ENCODE data around the gene PRDM16.

Gene PRDM16

GRCh38 chr1:3208819-3209200 lies 139.8 kb downstream of the PRDM16 start:
- no peaks in the 10 kb centered on the region for H3K27me3 ChIP-seq (ENCODE audit: insufficient read depth, low read length)
- H3K9me3 ChIP-seq (ENCODE audit: insufficient read depth, low read depth, low read length), result no peaks in the 10 kb centered on the region
- WGBS, result 83% methylated on average over 3 of the region's 3 CpGs
- no peak overlapping the region for H3K4me3 ChIP-seq (ENCODE audit: low read length)
- H3K4me1 ChIP-seq (ENCODE audit: insufficient read depth, low read length), result no peaks in the 10 kb centered on the region
- H3K36me3 ChIP-seq (ENCODE audit: insufficient read depth, low read length), result no peaks in the 10 kb centered on the region
- H3K27ac ChIP-seq (ENCODE audit: low read depth, low read length), result no peak overlapping the region
- no peak overlapping the region for H3K9ac ChIP-seq (ENCODE audit: low read depth, low read length)

DNA sequence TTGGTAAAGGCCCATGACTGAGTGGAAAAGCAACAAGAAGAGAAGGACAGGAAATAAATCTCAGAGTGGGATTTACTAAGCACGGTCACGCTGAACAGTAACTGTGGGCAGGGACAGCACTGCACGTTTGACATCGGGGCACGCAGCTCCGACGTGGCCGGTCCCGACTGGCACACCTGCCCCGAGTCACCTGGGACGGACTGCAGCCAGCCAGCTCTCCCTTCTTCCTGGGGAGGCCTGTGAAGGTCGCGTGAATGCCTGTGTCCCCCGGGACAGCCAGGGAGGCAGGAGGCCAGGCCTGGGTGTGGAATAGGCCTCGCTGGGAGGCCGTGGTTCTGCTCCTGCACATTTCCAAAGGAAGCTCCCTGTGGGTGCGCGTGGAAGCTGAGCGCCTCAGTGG lies 140.2 kb downstream of the PRDM16 start:
- 94% methylated on average over 19 of the region's 19 CpGs for WGBS
- no peaks in the 10 kb centered on the region for H3K36me3 ChIP-seq (ENCODE audit: insufficient read depth, low read length)

GRCh38 chr1:3211582-3212375 lies 142.8 kb downstream of the PRDM16 start:
- Histone ChIP-seq H3K9ac (ENCODE audit: low read depth, low read length) (no peak overlapping the region), H3K36me3 (ENCODE audit: insufficient read depth, low read length) (no peaks in the 10 kb centered on the region), H3K4me1 (ENCODE audit: insufficient read depth, low read length) (no peaks in the 10 kb centered on the region), H3K4me3 (ENCODE audit: low read length) (no peak overlapping the region), H3K27ac (ENCODE audit: low read depth, low read length) (no peak overlapping the region), H3K9me3 (ENCODE audit: insufficient read depth, low read depth, low read length) (no peaks in the 10 kb centered on the region), H3K27me3 (ENCODE audit: insufficient read depth, low read length) (no peaks in the 10 kb centered on the region)
- WGBS, result 93% methylated on average over 47 of the region's 47 CpGs

More for the DNA sequence above, 140.2 kb downstream of the PRDM16 start:
- Histone ChIP-seq H3K4me1 (ENCODE audit: insufficient read depth, low read length) (no peaks in the 10 kb centered on the region), H3K27ac (ENCODE audit: low read depth, low read length) (no peak overlapping the region), H3K4me3 (ENCODE audit: low read length) (no peak overlapping the region), H3K27me3 (ENCODE audit: insufficient read depth, low read length) (no peaks in the 10 kb centered on the region), H3K9me3 (ENCODE audit: insufficient read depth, low read depth, low read length) (no peaks in the 10 kb centered on the region), H3K9ac (ENCODE audit: low read depth, low read length) (no peak overlapping the region)

- no peak overlapping the region for H3K27ac ChIP-seq (ENCODE audit: low read depth, low read length)
- WGBS, result 94% methylated on average over 33 of the region's 34 CpGs
Measured at GRCh38 chr1:3212453-3213355, 143.7 kb downstream of the PRDM16 start.

DNA sequence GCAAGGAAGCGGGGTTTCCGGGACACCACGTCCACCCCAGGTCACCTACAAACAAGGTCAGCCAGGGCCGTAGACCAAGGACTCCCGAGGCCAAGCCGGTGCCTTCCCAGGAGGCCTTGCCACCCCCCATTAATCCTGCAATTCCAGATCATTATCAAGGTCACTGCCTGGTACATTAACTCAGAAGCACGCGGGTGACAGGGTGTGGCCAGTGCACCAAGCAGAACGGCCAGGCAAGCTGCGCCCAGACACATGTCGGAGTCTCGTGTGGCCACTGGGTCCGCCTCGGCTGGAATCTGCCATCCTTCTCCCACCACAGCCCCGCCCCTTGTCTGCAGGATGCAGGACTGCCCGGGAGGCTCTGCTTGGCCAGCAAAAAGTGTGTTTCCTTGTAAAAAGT lies 144.7 kb downstream of the PRDM16 start:
- no peak overlapping the region for H3K4me3 ChIP-seq (ENCODE audit: low read length)
- no peaks in the 10 kb centered on the region for H3K4me1 ChIP-seq (ENCODE audit: insufficient read depth, low read length)
- WGBS, result 89% methylated on average over 16 of the region's 16 CpGs
- no peak overlapping the region for H3K9ac ChIP-seq (ENCODE audit: low read depth, low read length)
- H3K9me3 ChIP-seq (ENCODE audit: insufficient read depth, low read depth, low read length), result no peaks in the 10 kb centered on the region
- H3K36me3 ChIP-seq (ENCODE audit: insufficient read depth, low read length), result no peaks in the 10 kb centered on the region
- H3K27ac ChIP-seq (ENCODE audit: low read depth, low read length), result no peak overlapping the region
- no peaks in the 10 kb centered on the region for H3K27me3 ChIP-seq (ENCODE audit: insufficient read depth, low read length)

More at GRCh38 chr1:3212453-3213355, 143.7 kb downstream of the PRDM16 start:
- H3K9ac ChIP-seq (ENCODE audit: low read depth, low read length), result no peak overlapping the region
- no peaks in the 10 kb centered on the region for H3K36me3 ChIP-seq (ENCODE audit: insufficient read depth, low read length)
- no peaks in the 10 kb centered on the region for H3K9me3 ChIP-seq (ENCODE audit: insufficient read depth, low read depth, low read length)
- no peaks in the 10 kb centered on the region for H3K27me3 ChIP-seq (ENCODE audit: insufficient read depth, low read length)
- H3K4me1 ChIP-seq (ENCODE audit: insufficient read depth, low read length), result no peaks in the 10 kb centered on the region
- no peak overlapping the region for H3K4me3 ChIP-seq (ENCODE audit: low read length)

- WGBS, result 92% methylated on average over 26 of the region's 27 CpGs
Measured at GRCh38 chr1:3215198-3216014, 146.4 kb downstream of the PRDM16 start.

DNA sequence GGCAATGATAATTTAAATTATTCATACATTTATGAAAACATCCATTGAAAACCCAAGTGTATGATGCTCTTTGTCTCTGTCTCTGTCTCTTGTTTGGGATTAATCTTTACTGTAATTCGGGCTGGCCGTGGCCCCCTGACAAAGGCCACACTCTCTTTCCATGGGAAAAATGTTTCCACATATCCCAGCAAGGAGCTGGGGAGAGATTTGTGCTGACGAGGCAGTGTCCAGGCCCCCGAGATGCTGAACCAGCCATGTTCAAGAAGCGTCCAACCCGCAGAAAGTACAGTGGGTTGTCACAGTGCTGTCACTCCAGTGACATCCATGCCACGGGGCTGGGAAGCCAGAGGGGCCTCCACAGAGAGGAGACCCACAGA lies 147.0 kb downstream of the PRDM16 start:
- H3K4me1 ChIP-seq (ENCODE audit: insufficient read depth, low read length), result no peaks in the 10 kb centered on the region
- H3K4me3 ChIP-seq (ENCODE audit: low read length), result no peak overlapping the region
- no peaks in the 10 kb centered on the region for H3K36me3 ChIP-seq (ENCODE audit: insufficient read depth, low read length)
- H3K9me3 ChIP-seq (ENCODE audit: insufficient read depth, low read depth, low read length), result no peaks in the 10 kb centered on the region
- no peak overlapping the region for H3K27ac ChIP-seq (ENCODE audit: low read depth, low read length)
- no peak overlapping the region for H3K9ac ChIP-seq (ENCODE audit: low read depth, low read length)
- WGBS, result 96% methylated on average over 7 of the region's 7 CpGs
- no peaks in the 10 kb centered on the region for H3K27me3 ChIP-seq (ENCODE audit: insufficient read depth, low read length)

More at GRCh38 chr1:3215198-3216014, 146.4 kb downstream of the PRDM16 start:
- Histone ChIP-seq H3K4me3 (ENCODE audit: low read length) (no peak overlapping the region), H3K36me3 (ENCODE audit: insufficient read depth, low read length) (no peaks in the 10 kb centered on the region), H3K27ac (ENCODE audit: low read depth, low read length) (no peak overlapping the region), H3K4me1 (ENCODE audit: insufficient read depth, low read length) (no peaks in the 10 kb centered on the region), H3K27me3 (ENCODE audit: insufficient read depth, low read length) (no peaks in the 10 kb centered on the region), H3K9me3 (ENCODE audit: insufficient read depth, low read depth, low read length) (no peaks in the 10 kb centered on the region), H3K9ac (ENCODE audit: low read depth, low read length) (no peak overlapping the region)

DNA sequence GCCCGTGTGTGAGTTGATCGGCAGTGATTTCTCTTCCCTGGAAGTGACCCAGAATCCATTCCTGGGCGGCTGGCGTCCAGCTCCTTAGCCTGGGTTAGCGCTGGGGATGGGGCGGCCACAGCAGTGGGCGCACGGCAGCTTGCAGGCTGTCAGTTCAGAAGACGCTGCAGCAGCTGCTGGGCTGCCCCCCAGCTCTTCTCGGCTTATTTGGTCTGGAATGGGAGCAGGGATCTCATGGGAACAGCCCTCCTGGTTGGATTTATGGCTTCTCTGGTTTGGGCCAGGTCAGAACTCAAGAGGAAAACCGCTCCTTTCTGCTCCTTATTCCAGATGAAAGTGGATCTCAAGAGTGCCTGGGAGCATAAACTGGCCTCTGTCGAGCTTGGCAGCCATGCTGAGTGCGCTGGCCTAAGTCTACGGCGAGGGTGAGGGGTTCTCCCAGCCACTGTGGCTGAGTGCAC lies 148.2 kb downstream of the PRDM16 start:
- Histone ChIP-seq H3K4me3 (ENCODE audit: low read length) (no peak overlapping the region), H3K9me3 (ENCODE audit: insufficient read depth, low read depth, low read length) (no peaks in the 10 kb centered on the region), H3K27me3 (ENCODE audit: insufficient read depth, low read length) (no peaks in the 10 kb centered on the region), H3K9ac (ENCODE audit: low read depth, low read length) (no peak overlapping the region), H3K27ac (ENCODE audit: low read depth, low read length) (no peak overlapping the region), H3K36me3 (ENCODE audit: insufficient read depth, low read length) (no peaks in the 10 kb centered on the region), H3K4me1 (ENCODE audit: insufficient read depth, low read length) (no peaks in the 10 kb centered on the region)
- 91% methylated on average over 15 of the region's 15 CpGs for WGBS

GRCh38 chr1:3217979-3218679 lies 149.1 kb downstream of the PRDM16 start:
- Histone ChIP-seq H3K9me3 (ENCODE audit: insufficient read depth, low read depth, low read length) (no peaks in the 10 kb centered on the region), H3K4me1 (ENCODE audit: insufficient read depth, low read length) (no peaks in the 10 kb centered on the region), H3K27ac (ENCODE audit: low read depth, low read length) (no peak overlapping the region), H3K27me3 (ENCODE audit: insufficient read depth, low read length) (no peaks in the 10 kb centered on the region), H3K9ac (ENCODE audit: low read depth, low read length) (no peak overlapping the region), H3K36me3 (ENCODE audit: insufficient read depth, low read length) (no peaks in the 10 kb centered on the region), H3K4me3 (ENCODE audit: low read length) (no peak overlapping the region)
- WGBS, result 82% methylated on average over 23 of the region's 23 CpGs

- 84% methylated on average over 37 of the region's 37 CpGs for WGBS
- Histone ChIP-seq H3K27ac (ENCODE audit: low read depth, low read length) (no peak overlapping the region), H3K9me3 (ENCODE audit: insufficient read depth, low read depth, low read length) (no peaks in the 10 kb centered on the region), H3K9ac (ENCODE audit: low read depth, low read length) (no peak overlapping the region), H3K27me3 (ENCODE audit: insufficient read depth, low read length) (no peaks in the 10 kb centered on the region), H3K36me3 (ENCODE audit: insufficient read depth, low read length) (no peaks in the 10 kb centered on the region), H3K4me3 (ENCODE audit: low read length) (no peak overlapping the region), H3K4me1 (ENCODE audit: insufficient read depth, low read length) (no peaks in the 10 kb centered on the region)
Measured at GRCh38 chr1:3219005-3219790, 150.2 kb downstream of the PRDM16 start.

Data from HUES64 (cell line).